GM12878 (cell line): ENCODE data around the gene SLC26A11. TPM values are rescaled to one million over a fixed set of nuclear protein-coding genes. Genes with fewer than 3 reads are reported as not detected.

ENCODE experiments used
- ATAC-seq: fragments of 200-7000 bp; cut with Tn5 transposase; 3 replicates; pipeline ENCODE4 v1.9.1; 2020; ENCODE audit warnings: mild to moderate bottlenecking, moderate library complexity
- BruUV-seq: library from RNA; stranded (reverse); fragments of 400-500 nt; replicated peaks from 2 replicates; lab custom pipeline; 2021; lab: Mats Ljungman, UMichigan
- CTCF ChIA-PET: fragments of 300-600 bp; sonication (Branson Sonifier 250); formaldehyde crosslinking; extraction: SDS; loops from one replicate; lab custom pipeline; 2021; ENCODE audit warnings: inconsistent platforms; lab: Yijun Ruan, JAX
- POLR2A ChIA-PET: fragments of 350-600 bp; formaldehyde crosslinking; extraction: SDS; loops from one replicate; lab custom pipeline; 2021; ENCODE audit warnings: inconsistent platforms; lab: Charles Lee
- RAD21 ChIA-PET: fragments of 300-600 bp; sonication (Branson Sonifier 250); formaldehyde crosslinking; loops from one replicate; lab custom pipeline; 2023; ENCODE audit warnings: antibody characterized with exemption; ENCODE audit not compliant: unreplicated experiment; lab: Charles Lee
- SMC1A ChIA-PET: fragments of 300-600 bp; sonication (Branson Sonifier 250); formaldehyde crosslinking; loops from one replicate; lab custom pipeline; 2023; ENCODE audit not compliant: unreplicated experiment, uncharacterized antibody; lab: Charles Lee
- DNase-seq: peaks from one replicate; pipeline ENCODE4 v3.0.0-alpha.2; 2011; ENCODE audit warnings: low read depth, low spot score
- FAIRE-seq: peaks from 3 replicates; lab custom pipeline; 2011; peaks lifted over from hg19 to GRCh38; lab: Jason Lieb, UNC
- H2AFZ ChIP-seq: 2 replicates; pipeline ENCODE4 v1.6.0; 2011; ENCODE audit warnings: low read depth, low read length, control low read depth; ENCODE audit not compliant: control insufficient read depth
- H3K27ac ChIP-seq: 2 replicates; pipeline ENCODE4 v1.5.1; 2011; ENCODE audit warnings: control low read depth; ENCODE audit not compliant: control insufficient read depth, insufficient read depth
- H3K27me3 ChIP-seq, 2 experiments: replicated peaks in 1 of 2; 2 replicates each; pipeline versions ENCODE4 v1.6.0 to v1.6.1; 2011; ENCODE audit warnings: low read length in 1 of 2; ENCODE audit not compliant: control insufficient read depth in 2 of 2, insufficient read depth in 2 of 2
- H3K36me3 ChIP-seq, 2 experiments: 2 replicates each; pipeline ENCODE4 v1.5.1; 2011; ENCODE audit warnings: low read length in 1 of 2; ENCODE audit not compliant: control insufficient read depth in 2 of 2, insufficient read depth in 2 of 2
- H3K4me1 ChIP-seq: 2 replicates; pipeline ENCODE4 v1.6.1; 2011; ENCODE audit warnings: mild to moderate bottlenecking, low read length, moderate library complexity, mixed read lengths; ENCODE audit not compliant: control insufficient read depth, insufficient read depth
- H3K4me2 ChIP-seq: 2 replicates; pipeline ENCODE4 v1.6.0; 2011; ENCODE audit warnings: control low read depth; ENCODE audit not compliant: control insufficient read depth, insufficient read depth
- H3K4me3 ChIP-seq: fragments of 200-600 bp; sonication (generic); 2 replicates; pipeline ENCODE4 v1.5.1; 2016
- H3K79me2 ChIP-seq: 2 replicates; pipeline ENCODE4 v1.6.0; 2011; ENCODE audit warnings: low read length; ENCODE audit not compliant: control insufficient read depth, insufficient read depth
- H3K9ac ChIP-seq: 2 replicates; pipeline ENCODE4 v1.8.0; 2011; ENCODE audit warnings: low read length, control low read depth, mixed read lengths; ENCODE audit not compliant: control insufficient read depth, insufficient read depth
- H3K9me3 ChIP-seq: replicated peaks from 3 replicates; pipeline ENCODE4 v1.5.1; 2011; ENCODE audit warnings: mild to moderate bottlenecking, low read length; ENCODE audit not compliant: control insufficient read depth, insufficient read depth
- H4K20me1 ChIP-seq: 2 replicates; pipeline ENCODE4 v1.6.0; 2011; ENCODE audit not compliant: control insufficient read depth, insufficient read depth
- CEBPB ChIP-seq, 2 experiments: fragments of 150-350 bp in 1 of 2; IDR thresholded peaks; 2 replicates each; pipeline ENCODE4 v1.6.1; 2012 to 2014; ENCODE audit warnings: low read depth in 2 of 2, low read length in 2 of 2, borderline replicate concordance in 1 of 2, inconsistent platforms in 1 of 2
- CEBPZ ChIP-seq: fragments of 150-350 bp; IDR thresholded peaks from 2 replicates; pipeline ENCODE4 v1.6.1; 2016; ENCODE audit warnings: low read depth, low read length
- CHD4 ChIP-seq: fragments of 200-600 bp; sonication (generic); IDR thresholded peaks from 2 replicates; pipeline ENCODE4 v1.6.1; 2016; ENCODE audit warnings: mild to moderate bottlenecking
- CREM ChIP-seq: IDR thresholded peaks from 2 replicates; pipeline ENCODE4 v1.6.1; 2014; ENCODE audit warnings: antibody characterized with exemption, low read depth
- EZH2 ChIP-seq: IDR thresholded peaks from 2 replicates; pipeline ENCODE4 v1.6.1; 2012; ENCODE audit warnings: low read depth, mild to moderate bottlenecking, control low read depth, inconsistent platforms, low read length, borderline replicate concordance; ENCODE audit not compliant: control insufficient read depth
- MAX ChIP-seq: IDR thresholded peaks from 2 replicates; pipeline ENCODE4 v1.6.1; 2012; ENCODE audit warnings: low read depth, low read length, improper control_type of control experiment
- MYC ChIP-seq: IDR thresholded peaks from 2 replicates; pipeline ENCODE4 v1.6.1; 2011; ENCODE audit warnings: mild to moderate bottlenecking, low read length, moderate library complexity, inconsistent platforms; ENCODE audit not compliant: insufficient read depth, insufficient replicate concordance, insufficient read length, severe bottlenecking
- NRF1 ChIP-seq: conservative IDR thresholded peaks from 2 replicates; pipeline ENCODE4 v1.6.1; 2011; ENCODE audit warnings: mild to moderate bottlenecking, low read depth, low read length, improper control_type of control experiment
- POLR2AphosphoS5 ChIP-seq: IDR thresholded peaks from 2 replicates; pipeline ENCODE4 v1.6.1; 2011; ENCODE audit warnings: mild to moderate bottlenecking, low read length, inconsistent platforms
- RB1 ChIP-seq: fragments of 450-650 bp; formaldehyde crosslinking; IDR thresholded peaks from 2 replicates; pipeline ENCODE4 v1.6.1; 2017; ENCODE audit warnings: mild to moderate bottlenecking, borderline replicate concordance
- RUNX3 ChIP-seq: IDR thresholded peaks from 2 replicates; pipeline ENCODE4 v1.6.1; 2012; ENCODE audit warnings: low read length, inconsistent platforms
- STAT1 ChIP-seq: fragments of 450-650 bp; conservative IDR thresholded peaks from 2 replicates; pipeline ENCODE4 v1.6.1; 2014; ENCODE audit warnings: antibody characterized with exemption, mild to moderate bottlenecking
- TCF7 ChIP-seq: IDR thresholded peaks from 2 replicates; pipeline ENCODE4 v1.6.1; 2014; ENCODE audit warnings: antibody characterized with exemption, borderline replicate concordance
- WGBS: methylation state at CpG from one replicate; pipeline ENCODE4 v1.1.6; 2016; ENCODE audit warnings: low lambda C conversion rate; ENCODE audit not compliant: insufficient replicate concordance, insufficient coverage; ENCODE audit errors: missing lambda C conversion rate; 5-methylcytosine and 5-hydroxymethylcytosine counted together
- in situ Hi-C: fragments of 300-500 bp; cut with MboI; formaldehyde crosslinking; loops from 9 replicates; pipeline ENCODE4 v1.14.3; 2018; ENCODE audit warnings: mixed read lengths
- intact Hi-C: fragments of 100-400 bp; cut with micrococcal nuclease; formaldehyde crosslinking; loops from one replicate; pipeline ENCODE4 v1.14.2; 2022; ENCODE audit not compliant: unreplicated experiment
- polyA plus RNA-seq, 11 experiments: library from polyadenylated mRNA; depleted of rRNA in 4 of 11; unstranded in 6 of 11; stranded (reverse) in 5 of 11; fragments of >200 nt; fragmentation: Nextera tagmentation in 4 of 11; fragmentation: Illumina TruSeq in 1 of 11; extraction: Ambion mirVana in 4 of 11; extraction: Trizol in 1 of 11; gene quantifications; 1 replicate in 1 of 11; 2 replicates in 10 of 11; pipeline versions ENCODE4 v1.2.1 to v1.2.3, GENCODE V29; 2011 to 2016; ENCODE audit warnings: inconsistent platforms in 2 of 11, missing spikeins in 2 of 11, low read depth in 1 of 11
- total RNA-seq, 4 experiments: library from RNA; depleted of rRNA in 3 of 4; stranded (reverse); fragments of >200 nt in 3 of 4; fragmentation: Illumina TruSeq in 1 of 4; extraction: Trizol in 1 of 4; gene quantifications; 2 replicates each; pipeline versions ENCODE4 v1.2.1 to v1.2.3, GENCODE V29; 2013 to 2021

Gene SLC26A11
- total and polyA plus RNA-seq, 10 of the 15 experiments (the other 5 are each of a cell fraction or from before 2014, with no cell fraction given), result 0.05 to 4.1 (median 1.2) TPM; not detected in 1

- Histone ChIP-seq H4K20me1 (no peaks in the 10 kb centered on the region; the same call in 1 of the 2 replicates), H3K4me1 (peaks cover 4% of the 10 kb centered on the region), H3K4me3 (no peak overlapping the region), H3K36me3 (no peaks in the 10 kb centered on the region), H2AFZ (no peak overlapping the region), H3K9me3 (no peaks in the 10 kb centered on the region), H3K79me2 (peaks cover 4% of the 10 kb centered on the region), H3K27me3 (no peaks in the 10 kb centered on the region), H3K27ac (no peak overlapping the region), H3K9ac (no peak overlapping the region), H3K4me2 (no peak overlapping the region)
- in situ Hi-C loops, result no loop called here
- ChIA-PET RAD21 (no interaction called here), SMC1A (interaction anchor here (1.0 kb wide), 1 partner anchor 9 kb away, joined by 3 read pairs; no protein-coding TSS in a partner anchor), POLR2A (no interaction called here), CTCF (interaction anchor here (1.0 kb wide), 1 partner anchor 8 kb away, joined by 3 read pairs; no protein-coding TSS in a partner anchor)
- no peak for FAIRE-seq
- no TSS peak for BruUV-seq
- intact Hi-C loops, result no loop called here
- WGBS, result 41% methylated on average over 18 of the region's 18 CpGs
- DNase-seq, result no peak
- ATAC-seq, result no peak
- TF ChIP-seq RB1 (no peak), CREM (no peak), CEBPZ (no peak), CHD4 (no peak), MAX (no peak), CEBPB (IDR thresholded peaks at IDR 0.05; ENCODE audit: borderline replicate concordance in 1 of 2, low read depth in 2 of 2, low read length in 2 of 2) (no peak), EZH2 (no peak), MYC (no peak), RUNX3 (no peak), NRF1 (no peak), TCF7 (no peak), POLR2AphosphoS5 (no peak), STAT1 (no peak)
These were observed 2.3 kb downstream of the SLC26A11 start for GRCh38 chr17:80222376-80223141.
